Caco-2 (cell line): ENCODE measurements around the gene PTPRN2. TPM values are rescaled to one million over a fixed set of nuclear protein-coding genes. Genes with fewer than 3 reads are reported as not detected.

Source experiments
- BruUV-seq: library from RNA; stranded (reverse); fragments of 400-500 nt; replicated peaks from 2 replicates; lab custom pipeline; 2021; lab: Mats Ljungman, UMichigan
- CTCF ChIA-PET: fragments of 300-600 bp; sonication (Branson Sonifier 250); formaldehyde crosslinking; loops from one replicate; lab custom pipeline; 2022; ENCODE audit warnings: antibody characterized with exemption; lab: Charles Lee
- POLR2A ChIA-PET: fragments of 300-600 bp; sonication (Branson Sonifier 250); formaldehyde crosslinking; loops from one replicate; lab custom pipeline; 2022; ENCODE audit warnings: antibody characterized with exemption; lab: Charles Lee
- DNase-seq, 2 experiments: peaks; one replicate each; pipeline versions ENCODE4 v3.0.0 to v3.0.0-alpha.2; 2020 to 2022
- H3K27me3 ChIP-seq: replicated peaks from 2 replicates; pipeline ENCODE4 v1.6.0; 2011; ENCODE audit warnings: low read length; ENCODE audit not compliant: control insufficient read depth, insufficient read depth
- H3K36me3 ChIP-seq: 2 replicates; pipeline ENCODE4 v1.5.1; 2011; ENCODE audit warnings: low read length; ENCODE audit not compliant: control insufficient read depth, insufficient read depth
- H3K4me1 ChIP-seq: fragments of 250-450 bp; sonication (Bioruptor Pico); 2 replicates; pipeline ENCODE4 v1.5.1; 2020; ENCODE audit warnings: mild to moderate bottlenecking
- H3K4me3 ChIP-seq: 2 replicates; pipeline ENCODE4 v1.5.1; 2011; ENCODE audit warnings: low read depth, mild to moderate bottlenecking, control low read depth, low read length
- H3K9me3 ChIP-seq: fragments of 250-450 bp; sonication (Bioruptor Pico); 2 replicates; pipeline ENCODE4 v1.5.1; 2020; ENCODE audit warnings: mild to moderate bottlenecking, moderate library complexity
- H3K27ac Mint-ChIP-seq: one replicate; pipeline ENCODE4 v1.8.0; 2022; ENCODE audit warnings: mixed read lengths; ENCODE audit not compliant: unreplicated experiment
- H3K27me3 Mint-ChIP-seq: one replicate; pipeline ENCODE4 v1.8.0; 2022; ENCODE audit warnings: mixed read lengths; ENCODE audit not compliant: insufficient read depth, unreplicated experiment
- H3K36me3 Mint-ChIP-seq: one replicate; pipeline ENCODE4 v1.8.0; 2022; ENCODE audit warnings: mild to moderate bottlenecking, mixed read lengths; ENCODE audit not compliant: insufficient read depth, unreplicated experiment
- H3K4me1 Mint-ChIP-seq: one replicate; pipeline ENCODE4 v1.8.0; 2022; ENCODE audit warnings: low read depth, mixed read lengths; ENCODE audit not compliant: unreplicated experiment
- H3K4me3 Mint-ChIP-seq: one replicate; pipeline ENCODE4 v1.8.0; 2022; ENCODE audit warnings: mild to moderate bottlenecking, moderate library complexity, mixed read lengths; ENCODE audit not compliant: unreplicated experiment
- H3K9me3 Mint-ChIP-seq: one replicate; pipeline ENCODE4 v1.8.0; 2022; ENCODE audit warnings: mixed read lengths; ENCODE audit not compliant: unreplicated experiment
- intact Hi-C: fragments of 100-400 bp; cut with micrococcal nuclease; formaldehyde crosslinking; loops from one replicate; pipeline ENCODE4 v1.10.0; 2022; ENCODE audit not compliant: unreplicated experiment
- total RNA-seq: library from RNA; stranded (reverse); gene quantifications from 2 replicates; pipeline ENCODE4 v1.2.3, GENCODE V29; 2022
- TF ChIP-seq, protein P1 (sequence below), 2 experiments: fragments of 200-600 bp in 1 of 2; IDR thresholded peaks; 1 replicate in 1 of 2; 2 replicates in 1 of 2; pipeline versions ENCODE4 v1.5.1 to v1.8.0; 2011 to 2022; ENCODE audit warnings: antibody characterized with exemption in 1 of 2, control low read depth in 1 of 2, inconsistent platforms in 1 of 2, low read depth in 1 of 2, low read length in 1 of 2, mild to moderate bottlenecking in 1 of 2, moderate library complexity in 1 of 2; ENCODE audit not compliant: insufficient read depth in 1 of 2, severe bottlenecking in 1 of 2, unreplicated experiment in 1 of 2

PTPRN2 gene
- total RNA-seq, 1 experiment from 2014 or later, result 1.4 TPM

DNA sequence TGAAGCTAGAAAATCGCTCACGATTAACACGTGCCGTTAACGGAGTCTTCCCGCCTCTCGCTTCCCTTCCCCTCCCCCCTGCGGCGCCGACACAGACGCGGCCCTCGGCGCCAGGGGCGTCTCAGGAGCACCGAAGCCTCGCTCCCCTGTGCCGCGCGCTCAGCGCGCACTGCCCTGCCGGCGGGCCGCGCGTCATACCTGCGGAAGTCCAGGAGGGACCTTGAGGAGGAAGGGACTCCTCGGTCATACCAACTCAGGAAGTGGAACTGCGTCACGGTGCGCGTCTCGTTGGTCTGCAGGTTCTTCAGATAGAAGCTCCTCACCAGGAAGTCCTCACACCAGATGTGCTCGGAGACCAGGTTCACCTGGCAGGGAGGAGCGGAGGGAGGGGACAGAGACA, 1011.2 kb downstream of the PTPRN2 start:
- intact Hi-C loops, result no loop called here
- POLR2A ChIA-PET, result no interaction called here

DNA sequence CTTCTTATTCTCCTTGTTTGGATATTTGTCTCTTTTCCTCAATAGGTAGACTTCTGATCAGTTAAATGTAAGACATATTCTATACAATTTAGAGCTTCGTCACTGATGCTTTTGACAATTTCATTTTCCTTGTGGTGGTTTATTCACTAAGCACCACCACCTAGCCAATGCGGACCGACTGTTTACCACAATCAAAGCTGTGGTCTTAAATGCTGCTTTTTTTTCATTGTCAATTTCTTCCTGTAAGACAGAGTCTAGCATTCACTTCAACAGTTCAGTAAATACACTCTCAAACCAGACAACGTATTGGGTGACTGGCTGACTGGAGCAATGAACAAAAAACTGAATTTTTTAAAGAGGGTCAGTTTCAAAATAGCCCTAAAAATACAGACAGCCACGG, 1011.8 kb downstream of the PTPRN2 start:
- no TSS peak for BruUV-seq
- intact Hi-C loops, result no loop called here
- peaks cover 12% of the 10 kb centered on the region for H3K27me3 Mint-ChIP-seq
- POLR2A ChIA-PET, result no interaction called here
- H3K9me3 ChIP-seq, result no peaks in the 10 kb centered on the region
- H3K27me3 ChIP-seq, result no peaks in the 10 kb centered on the region
- no peaks in the 10 kb centered on the region for H3K9me3 Mint-ChIP-seq
- H3K4me3 ChIP-seq, result no peak overlapping the region
- CTCF ChIA-PET, result no interaction called here
- DNase-seq, result no peak
- H3K4me1 Mint-ChIP-seq, result no peaks in the 10 kb centered on the region
- H3K4me3 Mint-ChIP-seq, result no peak overlapping the region
- H3K36me3 ChIP-seq, result no peaks in the 10 kb centered on the region
- H3K4me1 ChIP-seq, result no peaks in the 10 kb centered on the region
- no peak overlapping the region for H3K27ac Mint-ChIP-seq
- TF ChIP-seq, protein P1, sequence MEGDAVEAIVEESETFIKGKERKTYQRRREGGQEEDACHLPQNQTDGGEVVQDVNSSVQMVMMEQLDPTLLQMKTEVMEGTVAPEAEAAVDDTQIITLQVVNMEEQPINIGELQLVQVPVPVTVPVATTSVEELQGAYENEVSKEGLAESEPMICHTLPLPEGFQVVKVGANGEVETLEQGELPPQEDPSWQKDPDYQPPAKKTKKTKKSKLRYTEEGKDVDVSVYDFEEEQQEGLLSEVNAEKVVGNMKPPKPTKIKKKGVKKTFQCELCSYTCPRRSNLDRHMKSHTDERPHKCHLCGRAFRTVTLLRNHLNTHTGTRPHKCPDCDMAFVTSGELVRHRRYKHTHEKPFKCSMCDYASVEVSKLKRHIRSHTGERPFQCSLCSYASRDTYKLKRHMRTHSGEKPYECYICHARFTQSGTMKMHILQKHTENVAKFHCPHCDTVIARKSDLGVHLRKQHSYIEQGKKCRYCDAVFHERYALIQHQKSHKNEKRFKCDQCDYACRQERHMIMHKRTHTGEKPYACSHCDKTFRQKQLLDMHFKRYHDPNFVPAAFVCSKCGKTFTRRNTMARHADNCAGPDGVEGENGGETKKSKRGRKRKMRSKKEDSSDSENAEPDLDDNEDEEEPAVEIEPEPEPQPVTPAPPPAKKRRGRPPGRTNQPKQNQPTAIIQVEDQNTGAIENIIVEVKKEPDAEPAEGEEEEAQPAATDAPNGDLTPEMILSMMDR (IDR thresholded peaks at IDR 0.05; ENCODE audit: insufficient read depth in 1 of 2, low read depth in 1 of 2, low read length in 1 of 2, severe bottlenecking in 1 of 2, unreplicated experiment in 1 of 2), result no peak
- no peaks in the 10 kb centered on the region for H3K36me3 Mint-ChIP-seq

More for the DNA sequence above, 1011.2 kb downstream of the PTPRN2 start:
- no peaks in the 10 kb centered on the region for H3K36me3 Mint-ChIP-seq
- no peak overlapping the region for H3K4me3 Mint-ChIP-seq
- H3K4me3 ChIP-seq, result no peak overlapping the region
- no peaks in the 10 kb centered on the region for H3K27me3 ChIP-seq
- no peaks in the 10 kb centered on the region for H3K4me1 Mint-ChIP-seq
- H3K27ac Mint-ChIP-seq, result no peak overlapping the region
- no peaks in the 10 kb centered on the region for H3K9me3 Mint-ChIP-seq
- TF ChIP-seq, protein P1 (IDR thresholded peaks at IDR 0.05; ENCODE audit: insufficient read depth in 1 of 2, low read depth in 1 of 2, low read length in 1 of 2, severe bottlenecking in 1 of 2, unreplicated experiment in 1 of 2), result no peak
- CTCF ChIA-PET, result no interaction called here
- no peak for DNase-seq
- no TSS peak for BruUV-seq
- H3K27me3 Mint-ChIP-seq, result peaks cover 12% of the 10 kb centered on the region
- H3K4me1 ChIP-seq, result no peaks in the 10 kb centered on the region
- H3K36me3 ChIP-seq, result no peaks in the 10 kb centered on the region
- no peaks in the 10 kb centered on the region for H3K9me3 ChIP-seq

DNA sequence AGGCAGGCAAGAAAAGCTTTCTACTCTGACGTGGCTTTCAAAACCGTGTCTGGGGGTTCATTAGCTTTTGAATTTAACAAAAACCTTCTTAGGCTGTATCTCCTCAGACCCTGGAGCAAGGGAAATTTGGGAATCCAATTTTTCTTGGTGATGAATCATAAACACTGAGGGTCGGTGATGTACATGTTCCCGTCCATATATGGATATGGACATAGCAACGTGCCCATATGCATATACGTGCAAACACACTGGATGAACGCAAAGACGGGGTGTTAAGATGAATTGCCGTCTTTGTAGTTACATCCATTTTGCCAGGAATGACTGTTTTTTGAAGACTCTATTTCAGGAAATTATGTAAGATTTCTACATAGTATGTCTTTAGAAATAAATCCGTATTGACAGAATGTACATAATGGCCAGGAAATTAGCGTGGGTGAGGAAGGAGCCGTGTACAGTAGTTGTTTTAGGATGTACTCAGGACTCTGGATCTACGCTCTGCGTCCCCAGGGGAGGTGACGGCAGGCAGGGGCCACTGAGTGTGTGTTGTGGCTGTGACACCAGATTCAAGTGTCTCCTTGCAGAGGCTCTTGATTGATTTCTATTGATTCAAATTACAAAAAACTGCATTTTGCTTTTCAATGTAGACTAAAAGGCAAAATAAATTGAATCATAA, 1012.6 kb downstream of the PTPRN2 start:
- H3K27me3 ChIP-seq, result no peaks in the 10 kb centered on the region
- no peak overlapping the region for H3K4me3 ChIP-seq
- CTCF ChIA-PET, result no interaction called here
- H3K36me3 ChIP-seq, result no peaks in the 10 kb centered on the region
- DNase-seq, result no peak
- TF ChIP-seq, protein P1 (IDR thresholded peaks at IDR 0.05; ENCODE audit: insufficient read depth in 1 of 2, low read depth in 1 of 2, low read length in 1 of 2, severe bottlenecking in 1 of 2, unreplicated experiment in 1 of 2), result no peak
- H3K4me1 Mint-ChIP-seq, result no peaks in the 10 kb centered on the region
- BruUV-seq, result no TSS peak
- H3K27me3 Mint-ChIP-seq, result peaks cover 12% of the 10 kb centered on the region
- no peaks in the 10 kb centered on the region for H3K9me3 ChIP-seq
- H3K4me3 Mint-ChIP-seq, result no peak overlapping the region
- no peaks in the 10 kb centered on the region for H3K4me1 ChIP-seq
- POLR2A ChIA-PET, result no interaction called here
- H3K27ac Mint-ChIP-seq, result no peak overlapping the region
- intact Hi-C loops, result no loop called here
- no peaks in the 10 kb centered on the region for H3K36me3 Mint-ChIP-seq
- H3K9me3 Mint-ChIP-seq, result no peaks in the 10 kb centered on the region
